Panc1 (cell line): ENCODE results near the gene FSTL1.

ENCODE experiments used
- CTCF ChIP-seq: fragments of 450-650 bp; IDR thresholded peaks from 2 replicates; pipeline ENCODE4 v1.5.1; 2017; ENCODE audit warnings: mild to moderate bottlenecking
- POLR2AphosphoS5 ChIP-seq: IDR thresholded peaks from 2 replicates; pipeline ENCODE4 v1.6.1; 2012; ENCODE audit warnings: mild to moderate bottlenecking, low read depth, low read length, moderate library complexity
- REST ChIP-seq, 2 experiments: IDR thresholded peaks; 2 replicates each; pipeline ENCODE4 v1.6.1; 2011 to 2012; ENCODE audit warnings: low read depth in 2 of 2, control low read depth in 1 of 2, low read length in 1 of 2, mild to moderate bottlenecking in 1 of 2, moderate library complexity in 1 of 2; ENCODE audit not compliant: insufficient read depth in 1 of 2

GRCh38 chr3:120402257-120402656 is 48.5 kb downstream of the FSTL1 start:
- TF ChIP-seq CTCF: no peak
- TF ChIP-seq REST (IDR thresholded peaks at IDR 0.05; ENCODE audit: insufficient read depth in 1 of 2, low read depth in 2 of 2, low read length in 1 of 2): no peak
- TF ChIP-seq POLR2AphosphoS5: no peak
